Globus pallidus (tissue), 1 donor: ENCODE results near the gene PRR35.

Source experiments
- DNase-seq: peaks from one replicate; pipeline ENCODE4 v3.0.0-alpha.2; 2015; ENCODE audit warnings: low spot score

The PRR35 gene

DNA sequence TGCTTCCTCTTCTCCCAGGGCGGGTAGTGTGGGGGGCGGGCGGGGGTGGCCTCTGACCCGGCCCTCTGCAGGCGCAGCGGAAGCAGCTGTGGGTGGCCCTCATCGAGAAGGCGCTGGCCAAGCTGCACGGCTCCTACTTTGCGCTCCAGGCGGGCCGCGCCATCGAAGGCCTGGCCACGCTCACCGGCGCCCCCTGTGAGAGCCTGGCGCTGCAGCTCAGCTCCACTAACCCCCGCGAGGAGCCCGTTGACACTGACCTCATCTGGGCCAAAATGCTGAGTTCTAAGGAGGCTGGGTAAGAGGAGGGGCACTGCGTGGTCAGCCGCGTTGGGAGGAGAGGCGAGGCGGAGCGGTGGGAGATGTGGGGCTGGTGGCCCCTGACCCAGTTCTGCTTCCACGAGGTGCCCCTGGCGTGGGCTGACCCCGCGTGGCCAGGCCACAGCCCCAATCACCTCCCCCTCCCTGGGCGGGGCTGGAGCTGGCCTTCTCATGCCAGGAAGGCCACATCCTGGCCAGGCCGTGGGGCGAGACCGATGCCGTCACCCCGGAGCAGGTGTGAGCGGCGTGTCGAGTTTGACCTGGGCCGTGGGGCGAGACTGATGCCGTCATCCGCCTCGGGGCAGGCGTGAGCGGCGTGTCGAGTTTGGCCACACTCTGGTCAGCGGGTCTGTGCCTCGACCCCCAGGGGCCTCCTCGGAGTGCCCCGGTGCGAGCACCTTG is 10.5 kb upstream of the PRR35 start:
- no peak for DNase-seq

DNA sequence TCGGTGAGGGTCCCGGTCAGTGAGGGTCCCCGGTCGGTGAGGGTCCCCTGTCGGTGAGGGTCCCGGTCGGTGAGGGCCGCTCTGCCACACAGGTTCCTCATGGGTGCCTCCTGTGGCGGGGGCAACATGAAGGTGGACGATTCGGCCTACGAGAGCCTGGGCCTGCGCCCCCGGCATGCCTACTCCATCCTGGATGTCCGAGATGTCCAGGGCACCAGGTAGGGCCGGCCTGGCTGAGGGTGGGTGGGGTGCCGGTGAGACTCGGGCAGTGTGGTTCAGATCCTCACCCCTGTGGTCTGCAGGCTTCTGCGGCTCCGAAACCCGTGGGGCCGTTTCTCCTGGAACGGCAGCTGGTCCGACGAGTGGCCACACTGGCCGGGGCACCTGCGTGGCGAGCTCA is 9.0 kb upstream of the PRR35 start:
- DNase-seq, result no peak

DNA sequence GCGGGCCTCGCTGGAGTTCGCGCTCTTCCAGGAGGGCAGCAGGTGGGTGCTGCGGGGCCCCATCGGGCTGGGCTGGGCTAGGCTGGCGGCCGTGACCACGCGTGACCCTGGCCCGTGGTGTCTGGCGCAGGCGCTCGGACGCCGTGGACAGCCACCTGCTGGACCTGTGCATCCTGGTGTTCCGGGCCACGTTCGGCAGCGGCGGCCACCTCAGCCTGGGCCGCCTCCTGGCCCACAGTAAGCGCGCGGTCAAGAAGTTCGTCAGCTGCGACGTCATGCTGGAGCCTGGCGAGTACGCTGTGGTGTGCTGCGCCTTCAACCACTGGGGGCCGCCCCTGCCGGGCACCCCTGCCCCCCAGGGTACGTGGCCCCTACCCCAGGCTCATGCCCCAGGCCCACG is 8.0 kb upstream of the PRR35 start:
- no peak for DNase-seq

DNA sequence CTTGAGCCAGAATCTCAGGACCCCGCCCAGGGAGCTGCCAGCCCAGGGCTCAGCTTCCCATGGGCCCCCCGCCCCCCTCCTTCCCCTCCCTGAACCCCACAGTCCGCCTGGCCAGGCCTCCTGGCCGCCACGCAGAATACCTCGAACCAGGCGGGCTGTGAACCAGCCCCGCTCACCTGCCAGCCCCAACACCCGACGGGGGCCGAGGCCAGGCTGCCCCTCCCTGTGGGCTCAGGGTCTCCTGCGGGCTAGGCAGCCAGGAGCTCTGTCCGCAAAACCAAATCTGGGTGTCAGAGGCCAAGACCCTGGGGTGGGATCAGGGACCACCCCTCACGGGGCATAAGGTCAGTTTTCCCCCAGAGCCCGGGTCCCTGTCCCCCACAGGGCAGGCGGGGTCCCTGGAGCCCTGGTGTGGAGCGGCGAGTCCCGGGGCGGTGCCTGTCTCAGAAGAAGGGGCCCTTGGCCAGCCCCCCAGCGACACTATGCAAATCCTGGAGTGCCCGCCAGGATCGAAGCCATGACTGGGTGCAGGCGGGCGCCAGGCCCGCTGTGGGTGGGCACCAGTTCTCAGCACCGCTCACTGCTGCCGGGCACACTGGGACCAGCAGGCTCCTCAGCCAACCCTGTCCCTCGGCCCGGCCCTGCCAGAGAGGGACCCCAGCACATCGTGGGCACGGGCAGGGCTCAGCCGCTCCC is 6.4 kb upstream of the PRR35 start:
- no peak for DNase-seq

DNA sequence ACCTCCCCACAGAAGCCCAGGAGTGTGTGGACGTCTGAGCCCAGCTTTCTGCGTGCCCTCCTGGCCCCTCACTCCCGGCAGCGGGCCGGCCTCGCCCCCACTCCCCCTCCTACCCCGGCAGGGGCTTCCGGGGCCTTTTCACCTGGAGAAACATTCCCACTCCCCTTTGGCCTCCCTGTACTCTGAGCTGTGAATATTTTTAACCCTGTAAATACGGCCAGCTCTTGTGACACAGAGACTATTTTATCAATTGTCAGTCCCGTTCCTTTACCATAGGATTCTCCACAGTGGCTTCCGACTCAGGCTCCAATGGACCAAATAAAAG is 5.9 kb upstream of the PRR35 start:
- DNase-seq, result no peak

GRCh38 chr16:554640-555365 is 5.4 kb upstream of the PRR35 start:
- no peak for DNase-seq

DNA sequence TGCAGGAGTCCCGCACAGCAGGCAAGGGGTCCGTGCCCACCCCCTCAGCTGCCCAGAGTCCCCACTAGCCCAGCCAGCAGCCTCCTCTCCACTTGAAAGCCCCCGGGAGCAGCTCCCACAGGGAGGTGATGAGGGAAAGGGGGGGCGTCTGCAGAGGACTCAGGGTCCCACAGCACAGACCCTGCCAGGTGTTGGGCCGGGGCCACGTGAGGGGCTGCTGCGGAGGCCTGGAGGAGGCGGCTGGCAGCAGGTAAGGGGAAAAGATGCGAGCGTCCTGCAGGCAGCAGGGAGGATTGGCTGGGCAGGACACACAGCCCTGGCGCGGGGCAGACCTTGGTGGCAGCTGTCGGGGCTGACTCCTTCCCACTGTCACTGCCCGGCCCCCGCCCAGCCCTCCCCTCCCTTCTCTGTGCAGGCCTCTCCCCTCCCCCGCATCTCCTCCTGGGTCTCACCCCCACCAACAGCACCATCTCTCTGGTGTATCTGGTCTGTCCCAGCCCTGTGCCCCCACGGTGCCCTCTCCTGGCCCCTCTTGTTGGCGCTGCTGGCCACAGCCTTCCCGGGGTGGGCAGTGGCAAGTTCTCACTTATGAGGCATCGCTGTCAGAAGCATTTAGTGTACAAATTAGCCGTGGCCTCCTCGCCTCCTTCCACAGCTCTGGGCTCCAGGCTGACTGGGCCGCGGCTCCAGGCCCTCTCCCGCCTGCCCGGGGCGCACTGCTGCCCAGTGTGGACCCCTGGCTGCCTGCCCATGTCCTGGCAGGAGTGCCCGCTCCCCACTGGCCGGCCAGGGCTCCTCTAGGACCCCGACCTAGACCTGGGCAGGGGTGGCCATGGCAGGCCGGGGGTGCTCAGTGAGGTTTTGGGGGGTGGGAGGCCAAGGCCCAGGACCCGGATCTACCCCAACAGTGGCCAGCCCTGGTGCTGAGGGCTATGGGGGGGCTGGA is 4.4 kb upstream of the PRR35 start:
- DNase-seq, result no peak

DNA sequence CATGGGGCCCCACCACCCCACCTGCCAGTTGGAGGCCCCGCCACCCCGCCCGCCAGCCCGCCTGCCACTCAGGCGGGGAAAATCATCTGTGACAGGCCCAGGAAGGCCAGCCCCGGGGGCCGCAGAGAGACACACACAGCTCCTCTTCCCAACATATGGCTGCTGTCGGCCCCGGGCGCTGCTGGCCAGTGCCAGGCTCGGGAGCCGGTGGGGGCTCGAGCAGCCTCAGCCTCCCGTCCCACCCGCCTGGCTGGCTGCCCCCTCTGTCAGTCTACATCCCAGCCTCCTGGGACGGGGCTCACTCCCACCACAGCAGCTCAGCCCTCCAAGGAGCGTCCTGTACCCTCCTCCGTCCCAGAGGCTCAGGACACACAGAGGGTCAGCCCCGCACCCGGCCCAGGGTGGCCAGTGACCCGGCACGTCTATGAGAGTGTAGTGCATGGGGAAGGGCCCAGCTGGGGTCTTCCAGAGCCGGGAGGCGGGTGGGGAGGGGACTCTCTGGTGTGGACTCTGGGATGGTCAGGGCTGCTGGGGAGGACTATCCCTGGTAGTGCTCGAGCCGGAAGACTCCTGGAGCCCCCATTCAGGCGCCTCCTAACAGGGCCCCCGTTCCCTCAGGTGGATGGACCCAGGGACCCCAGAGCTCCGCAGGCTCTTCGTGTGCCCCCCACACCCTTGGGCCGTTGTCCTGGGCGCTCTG is 3.6 kb upstream of the PRR35 start:
- no peak for DNase-seq

DNA sequence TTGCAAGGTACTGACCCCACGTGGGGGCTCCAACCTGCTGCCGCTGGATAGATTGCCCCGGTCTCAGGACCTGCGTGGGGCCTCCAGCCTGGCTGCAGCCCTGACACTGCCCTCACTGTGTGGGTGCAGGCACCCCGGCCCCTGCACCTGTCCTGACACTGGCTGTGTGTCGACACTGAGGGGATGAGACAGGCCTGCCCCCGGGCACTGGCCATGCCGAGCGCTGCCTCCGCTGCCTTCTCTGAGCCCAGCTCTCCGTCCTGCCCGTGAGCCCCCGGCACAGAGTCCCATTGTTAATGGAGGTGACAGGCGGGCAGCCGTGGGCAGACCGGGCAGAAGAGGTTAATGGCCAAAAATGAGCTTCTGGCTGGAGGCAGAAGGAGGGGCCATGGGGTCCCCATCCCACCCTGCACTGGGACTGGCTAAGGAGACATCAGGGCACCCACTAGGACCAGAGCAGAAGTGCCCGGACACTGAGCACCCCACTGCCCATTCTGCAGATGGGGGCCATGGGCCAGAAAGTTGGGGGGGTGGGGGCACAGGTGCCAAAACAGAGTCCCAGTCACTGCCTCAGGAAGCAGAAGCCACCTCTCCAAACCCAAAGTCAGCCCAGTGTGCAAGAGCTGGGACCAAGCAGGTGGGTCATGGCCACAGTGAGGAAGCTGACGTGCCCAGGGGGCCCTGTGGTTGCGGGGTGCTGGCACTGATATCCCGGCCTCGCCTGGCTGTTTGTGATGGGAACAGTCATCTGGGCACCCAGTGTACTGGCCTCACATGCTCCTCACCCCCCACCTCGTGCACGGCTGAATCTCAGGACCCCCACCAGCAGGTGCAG is 2.5 kb upstream of the PRR35 start:
- no peak for DNase-seq

- no peak for DNase-seq
Measured at GRCh38 chr16:558298-559020, 1.7 kb upstream of the PRR35 start.

DNA sequence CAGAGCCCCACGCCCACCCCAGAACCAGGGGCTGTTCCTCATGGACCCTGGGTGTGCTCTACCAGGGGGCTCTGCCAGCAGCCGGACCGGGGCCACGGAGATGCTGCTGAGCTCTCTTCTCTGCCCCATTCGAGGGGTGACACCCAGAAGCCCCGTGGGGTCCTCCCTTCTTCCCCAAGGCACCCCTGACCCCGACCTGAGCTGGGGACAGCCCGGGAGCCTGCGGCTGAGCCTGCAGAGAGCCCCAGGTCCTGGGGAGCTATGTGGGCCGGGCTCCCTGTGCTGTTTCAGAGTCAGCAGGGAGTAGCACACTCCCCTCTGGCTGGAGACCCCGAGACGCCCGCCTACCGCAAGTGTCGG is 1.2 kb upstream of the PRR35 start:
- no peak for DNase-seq

- DNase-seq, result no peak
Measured at GRCh38 chr16:559411-560203, 587 bp upstream of the PRR35 start.

- no peak for DNase-seq
Measured at GRCh38 chr16:560701-561412, 663 bp downstream of the PRR35 start.

- no peak for DNase-seq
Measured at GRCh38 chr16:561413-561794, 1.2 kb downstream of the PRR35 start.

DNA sequence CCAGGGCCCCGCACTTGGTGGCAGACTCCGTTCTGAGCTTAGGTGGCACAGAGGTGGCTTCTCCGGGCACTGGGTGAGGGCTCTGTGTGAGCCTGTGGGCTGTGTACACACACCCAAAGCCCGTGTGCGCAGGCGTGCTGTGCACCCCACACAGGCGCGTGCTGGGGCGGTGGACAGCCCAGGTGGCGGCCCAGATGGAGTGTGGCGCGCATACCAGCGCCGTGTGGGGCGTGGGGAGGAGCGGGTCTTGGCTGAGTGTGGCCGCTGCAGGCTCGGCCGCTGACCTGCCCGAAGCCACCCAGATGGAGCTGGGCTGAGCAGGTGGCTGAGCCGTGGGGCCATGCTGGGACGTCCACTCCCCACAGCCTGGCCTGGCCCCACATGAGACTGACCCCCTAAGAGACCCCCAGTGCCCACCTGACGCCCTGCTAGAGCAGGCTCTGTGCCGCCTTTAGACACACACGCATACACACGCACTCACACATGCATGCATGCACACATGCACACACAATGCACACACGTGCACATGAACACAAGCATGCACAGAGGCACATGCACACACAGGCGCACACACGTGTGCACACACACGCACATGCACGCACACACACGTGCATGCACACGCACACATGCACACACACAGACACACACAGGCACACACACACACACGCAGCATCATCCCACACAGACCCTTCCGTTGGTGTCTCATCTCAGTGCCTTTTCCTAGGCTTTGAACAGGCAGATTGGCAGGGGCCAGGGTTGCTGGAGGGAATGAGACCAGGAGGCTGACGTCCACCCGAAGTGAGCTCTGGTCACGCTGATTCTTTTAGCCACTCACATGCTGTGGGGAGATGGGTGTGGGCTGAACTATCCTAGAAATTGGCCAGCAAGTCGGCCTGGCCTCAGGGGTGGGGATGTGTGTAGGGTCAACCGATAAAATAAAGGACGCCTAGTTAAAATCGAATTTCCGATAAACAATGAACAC is 2.1 kb downstream of the PRR35 start:
- DNase-seq, result no peak

GRCh38 chr16:563072-563644 is 3.0 kb downstream of the PRR35 start:
- DNase-seq, result no peak
